Smooth muscle cell (in vitro differentiated cells): Measurements from ENCODE around the gene PCK1. TPM values are rescaled to one million over a fixed set of nuclear protein-coding genes. Genes with fewer than 3 reads are reported as not detected.

ENCODE experiments used
- DNase-seq: peaks from one replicate; lab custom pipeline; 2025; ENCODE audit not compliant: unreplicated experiment; lab: John Stamatoyannopoulos, UW
- H2AFZ ChIP-seq: fragments of 200-600 bp; sonication (generic); 2 replicates; pipeline ENCODE4 v1.6.0; 2016; ENCODE audit warnings: antibody characterized with exemption, low read depth, mild to moderate bottlenecking
- H3F3A ChIP-seq: fragments of 200-600 bp; sonication (generic); 2 replicates; pipeline ENCODE4 v1.6.0; 2017; ENCODE audit warnings: antibody characterized with exemption, low read depth
- H3K27ac ChIP-seq: fragments of 200-600 bp; sonication (generic); 2 replicates; pipeline ENCODE4 v1.5.1; 2016; ENCODE audit warnings: low read depth, mild to moderate bottlenecking
- H3K27me3 ChIP-seq: fragments of 200-600 bp; sonication (generic); 2 replicates; pipeline ENCODE4 v1.6.1; 2016; ENCODE audit warnings: low read depth, mild to moderate bottlenecking
- H3K36me3 ChIP-seq: fragments of 200-600 bp; sonication (generic); 2 replicates; pipeline ENCODE4 v1.5.1; 2016; ENCODE audit warnings: low read depth
- H3K4me1 ChIP-seq: fragments of 200-600 bp; sonication (generic); 2 replicates; pipeline ENCODE4 v1.5.1; 2016; ENCODE audit warnings: low read depth
- H3K4me2 ChIP-seq: fragments of 200-600 bp; sonication (generic); 2 replicates; pipeline ENCODE4 v1.6.0; 2016; ENCODE audit warnings: mild to moderate bottlenecking
- H3K4me3 ChIP-seq: fragments of 200-600 bp; sonication (generic); 2 replicates; pipeline ENCODE4 v1.5.1; 2016; ENCODE audit warnings: mild to moderate bottlenecking
- H3K79me2 ChIP-seq: fragments of 200-600 bp; sonication (generic); 2 replicates; pipeline ENCODE4 v1.6.0; 2016; ENCODE audit warnings: low read depth, mild to moderate bottlenecking
- H3K9ac ChIP-seq: fragments of 200-600 bp; sonication (generic); 2 replicates; pipeline ENCODE4 v1.6.0; 2016; ENCODE audit warnings: low read depth
- H3K9me3 ChIP-seq: fragments of 200-600 bp; sonication (generic); replicated peaks from 2 replicates; pipeline ENCODE4 v1.5.1; 2016; ENCODE audit warnings: low read depth
- H4K20me1 ChIP-seq: fragments of 200-600 bp; sonication (generic); 2 replicates; pipeline ENCODE4 v1.6.0; 2016; ENCODE audit warnings: low read depth
- WGBS: methylation state at CpG from one replicate; pipeline ENCODE4 v1.1.7; 2016; ENCODE audit warnings: low lambda C conversion rate; 5-methylcytosine and 5-hydroxymethylcytosine counted together
- polyA plus RNA-seq: library from polyadenylated mRNA; unstranded; fragments of >200 nt; fragmentation: Nextera tagmentation; extraction: Ambion mirVana; gene quantifications from 2 replicates; pipeline ENCODE4 v1.2.1, GENCODE V29; 2016
- total RNA-seq: library from RNA; depleted of rRNA; stranded (reverse); fragments of >200 nt; gene quantifications from 2 replicates; pipeline ENCODE4 v1.2.3, GENCODE V29; 2014
- TF ChIP-seq, protein P1 (sequence below): fragments of 200-600 bp; sonication (generic); IDR thresholded peaks from 2 replicates; pipeline ENCODE4 v1.5.1; 2017; ENCODE audit warnings: borderline replicate concordance, mild to moderate bottlenecking, antibody characterized with exemption; ENCODE audit not compliant: insufficient read depth, poor library complexity, severe bottlenecking

Gene PCK1
- total and polyA plus RNA-seq, 2 experiments from 2014 or later: not detected

DNA sequence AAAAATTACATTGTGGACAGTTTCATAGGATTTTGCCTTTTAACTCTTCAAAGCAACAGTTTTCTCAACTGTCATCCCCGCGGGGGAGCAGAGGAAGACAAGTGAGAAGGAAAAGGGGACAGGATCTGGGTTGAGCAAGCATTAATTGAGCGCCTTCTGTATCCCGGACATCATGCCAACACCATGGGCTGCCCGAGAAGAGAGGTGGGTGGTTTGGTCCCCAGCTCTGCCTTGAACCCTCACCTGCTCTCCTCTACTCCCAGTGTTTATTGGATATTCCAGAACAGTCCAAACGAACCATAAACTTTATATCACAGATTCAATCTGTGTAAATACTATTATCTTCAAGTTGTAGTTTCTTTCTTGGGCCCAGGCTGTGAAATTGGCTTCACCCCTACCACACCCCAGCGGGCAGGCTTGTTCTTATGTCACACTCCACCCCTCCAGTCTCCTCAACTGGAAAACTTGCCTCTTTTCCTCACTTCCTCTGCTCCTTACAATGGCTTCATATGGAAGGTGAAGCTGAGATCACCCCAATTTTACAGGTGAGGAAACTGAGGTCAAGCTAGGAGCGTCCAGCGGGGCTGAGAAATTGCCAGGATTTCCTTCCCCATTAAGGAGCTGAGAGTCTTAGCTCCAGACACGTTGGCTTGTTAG, 6.0 kb downstream of the PCK1 start:
- Histone ChIP-seq H3K4me3 (no peak overlapping the region), H4K20me1 (no peaks in the 10 kb centered on the region), H3K9me3 (no peaks in the 10 kb centered on the region), H3K4me1 (no peaks in the 10 kb centered on the region), H3F3A (no peaks in the 10 kb centered on the region), H3K27ac (no peak overlapping the region), H3K36me3 (no peaks in the 10 kb centered on the region), H3K4me2 (no peak overlapping the region), H3K9ac (no peak overlapping the region), H3K27me3 (peaks cover 22% of the 10 kb centered on the region), H3K79me2 (no peaks in the 10 kb centered on the region), H2AFZ (no peak overlapping the region)
- TF ChIP-seq, protein P1, sequence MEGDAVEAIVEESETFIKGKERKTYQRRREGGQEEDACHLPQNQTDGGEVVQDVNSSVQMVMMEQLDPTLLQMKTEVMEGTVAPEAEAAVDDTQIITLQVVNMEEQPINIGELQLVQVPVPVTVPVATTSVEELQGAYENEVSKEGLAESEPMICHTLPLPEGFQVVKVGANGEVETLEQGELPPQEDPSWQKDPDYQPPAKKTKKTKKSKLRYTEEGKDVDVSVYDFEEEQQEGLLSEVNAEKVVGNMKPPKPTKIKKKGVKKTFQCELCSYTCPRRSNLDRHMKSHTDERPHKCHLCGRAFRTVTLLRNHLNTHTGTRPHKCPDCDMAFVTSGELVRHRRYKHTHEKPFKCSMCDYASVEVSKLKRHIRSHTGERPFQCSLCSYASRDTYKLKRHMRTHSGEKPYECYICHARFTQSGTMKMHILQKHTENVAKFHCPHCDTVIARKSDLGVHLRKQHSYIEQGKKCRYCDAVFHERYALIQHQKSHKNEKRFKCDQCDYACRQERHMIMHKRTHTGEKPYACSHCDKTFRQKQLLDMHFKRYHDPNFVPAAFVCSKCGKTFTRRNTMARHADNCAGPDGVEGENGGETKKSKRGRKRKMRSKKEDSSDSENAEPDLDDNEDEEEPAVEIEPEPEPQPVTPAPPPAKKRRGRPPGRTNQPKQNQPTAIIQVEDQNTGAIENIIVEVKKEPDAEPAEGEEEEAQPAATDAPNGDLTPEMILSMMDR: no peak
- 81% methylated on average over 10 of the region's 10 CpGs for WGBS
- DNase-seq: no peak

- Histone ChIP-seq H4K20me1 (no peaks in the 10 kb centered on the region), H3K79me2 (no peaks in the 10 kb centered on the region), H3K4me2 (no peak overlapping the region), H3K27ac (no peak overlapping the region), H3K4me1 (no peaks in the 10 kb centered on the region), H3F3A (no peaks in the 10 kb centered on the region), H3K9me3 (no peaks in the 10 kb centered on the region), H3K9ac (no peak overlapping the region), H2AFZ (no peak overlapping the region), H3K4me3 (no peak overlapping the region), H3K27me3 (peaks cover 22% of the 10 kb centered on the region), H3K36me3 (no peaks in the 10 kb centered on the region)
- DNase-seq: no peak
- 83% methylated on average over 9 of the region's 9 CpGs for WGBS
- TF ChIP-seq, protein P1: no peak
Measured at GRCh38 chr20:57567471-57568079, 6.7 kb downstream of the PCK1 start.

DNA sequence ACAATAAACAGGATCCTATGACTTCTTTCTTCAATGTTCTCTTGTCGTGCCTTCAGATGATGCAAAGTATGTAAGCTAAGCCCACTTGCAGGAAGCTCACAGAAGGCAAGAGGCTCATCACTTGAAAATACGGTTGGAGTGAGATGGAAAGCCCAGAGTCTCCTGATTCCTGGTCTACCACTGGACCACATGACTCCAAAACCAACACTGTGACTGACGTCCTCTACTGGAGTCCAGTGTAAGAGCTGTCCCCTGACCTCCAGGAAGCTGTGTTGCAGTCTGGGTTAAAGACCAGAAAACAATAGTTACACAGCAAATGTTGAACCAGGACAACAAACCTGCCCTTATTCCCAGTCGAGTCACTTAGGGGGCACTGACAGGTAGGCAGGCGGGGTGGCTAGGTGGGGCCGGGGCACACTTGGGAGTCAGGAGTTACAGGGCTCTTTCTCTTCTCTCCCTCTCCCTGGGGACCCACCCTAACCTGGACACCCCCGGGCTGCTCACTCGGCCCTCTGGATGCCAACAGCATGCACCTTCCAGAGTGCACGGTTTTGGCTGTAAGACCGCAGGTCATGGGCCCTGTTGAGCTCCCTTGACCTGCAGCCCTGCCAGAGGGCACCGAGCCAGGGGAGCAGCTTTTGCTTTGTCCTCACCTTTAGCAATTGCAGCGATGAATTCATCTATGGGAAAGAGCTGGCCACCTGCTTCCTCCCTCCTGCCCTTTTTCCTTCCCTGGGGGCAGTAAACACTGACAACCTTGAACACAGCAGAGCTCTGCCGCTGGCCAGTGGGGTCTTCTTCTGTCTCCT, 7.4 kb downstream of the PCK1 start:
- no peaks in the 10 kb centered on the region for H3K36me3 ChIP-seq
- TF ChIP-seq, protein P1: no peak
- H3F3A ChIP-seq: no peaks in the 10 kb centered on the region
- no peaks in the 10 kb centered on the region for H3K9me3 ChIP-seq
- no peak overlapping the region for H3K27ac ChIP-seq
- H3K4me2 ChIP-seq: no peak overlapping the region
- H3K27me3 ChIP-seq: peaks cover 22% of the 10 kb centered on the region
- H4K20me1 ChIP-seq: no peaks in the 10 kb centered on the region
- no peak overlapping the region for H2AFZ ChIP-seq
- no peak for DNase-seq
- H3K79me2 ChIP-seq: no peaks in the 10 kb centered on the region
- 87% methylated on average over 13 of the region's 13 CpGs for WGBS
- H3K4me3 ChIP-seq: no peak overlapping the region
- H3K4me1 ChIP-seq: no peaks in the 10 kb centered on the region
- no peak overlapping the region for H3K9ac ChIP-seq
